Measurements from ENCODE around the gene FBXO46. TPM values are rescaled to one million over a fixed set of nuclear protein-coding genes. Genes with fewer than 3 reads are reported as not detected.

The FBXO46 gene
- total and polyA plus RNA-seq, 2 of the 13 experiments (the other 11 are each of a cell fraction or from before 2014, with no cell fraction given): 6.2 to 6.4 TPM

GRCh38 chr19:45778010-45778661 is 47.4 kb upstream of the FBXO46 start:
- in situ Hi-C loops (cut with HindIII; ENCODE audit: extremely low pct_ligation_motif_present, low pct_unique_long_range_greater_than_20kb): no loop called here
- no peak overlapping the region for H2AFZ ChIP-seq (ENCODE audit: low read length)
- no peak for ATAC-seq
- TF ChIP-seq ZFP90 (CRISPR knock-in tag; IDR thresholded peaks at IDR 0.05; ENCODE audit: borderline replicate concordance) (no peak), SOX5 (CRISPR knock-in tag; IDR thresholded peaks at IDR 0.05; ENCODE audit: borderline replicate concordance) (no peak), ZNF17 (CRISPR knock-in tag; IDR thresholded peaks at IDR 0.05) (no peak), ZNF546 (CRISPR knock-in tag; conservative IDR thresholded peaks at IDR 0.05) (no peak), ETV5 (CRISPR knock-in tag; IDR thresholded peaks at IDR 0.05; ENCODE audit: borderline replicate concordance) (no peak), SSRP1 (CRISPR knock-in tag; IDR thresholded peaks at IDR 0.05) (no peak), CBX1 (IDR thresholded peaks at IDR 0.05; ENCODE audit: low read depth) (no peak), NFKB2 (CRISPR knock-in tag; IDR thresholded peaks at IDR 0.05; ENCODE audit: borderline replicate concordance) (no peak), DMAP1 (CRISPR knock-in tag; IDR thresholded peaks at IDR 0.05) (no peak), MIER3 (CRISPR knock-in tag; IDR thresholded peaks at IDR 0.05; ENCODE audit: borderline replicate concordance) (no peak), SETDB1 (CRISPR knock-in tag; IDR thresholded peaks at IDR 0.05; ENCODE audit: borderline replicate concordance) (no peak), ZNF138 (CRISPR knock-in tag; IDR thresholded peaks at IDR 0.05; ENCODE audit: low read depth) (no peak), RBM39 (IDR thresholded peaks at IDR 0.05; ENCODE audit: low read depth, low read length, poor library complexity, severe bottlenecking) (no peak), CENPX (CRISPR knock-in tag; IDR thresholded peaks at IDR 0.05) (no peak)
- TF ChIP-seq, protein P1, sequence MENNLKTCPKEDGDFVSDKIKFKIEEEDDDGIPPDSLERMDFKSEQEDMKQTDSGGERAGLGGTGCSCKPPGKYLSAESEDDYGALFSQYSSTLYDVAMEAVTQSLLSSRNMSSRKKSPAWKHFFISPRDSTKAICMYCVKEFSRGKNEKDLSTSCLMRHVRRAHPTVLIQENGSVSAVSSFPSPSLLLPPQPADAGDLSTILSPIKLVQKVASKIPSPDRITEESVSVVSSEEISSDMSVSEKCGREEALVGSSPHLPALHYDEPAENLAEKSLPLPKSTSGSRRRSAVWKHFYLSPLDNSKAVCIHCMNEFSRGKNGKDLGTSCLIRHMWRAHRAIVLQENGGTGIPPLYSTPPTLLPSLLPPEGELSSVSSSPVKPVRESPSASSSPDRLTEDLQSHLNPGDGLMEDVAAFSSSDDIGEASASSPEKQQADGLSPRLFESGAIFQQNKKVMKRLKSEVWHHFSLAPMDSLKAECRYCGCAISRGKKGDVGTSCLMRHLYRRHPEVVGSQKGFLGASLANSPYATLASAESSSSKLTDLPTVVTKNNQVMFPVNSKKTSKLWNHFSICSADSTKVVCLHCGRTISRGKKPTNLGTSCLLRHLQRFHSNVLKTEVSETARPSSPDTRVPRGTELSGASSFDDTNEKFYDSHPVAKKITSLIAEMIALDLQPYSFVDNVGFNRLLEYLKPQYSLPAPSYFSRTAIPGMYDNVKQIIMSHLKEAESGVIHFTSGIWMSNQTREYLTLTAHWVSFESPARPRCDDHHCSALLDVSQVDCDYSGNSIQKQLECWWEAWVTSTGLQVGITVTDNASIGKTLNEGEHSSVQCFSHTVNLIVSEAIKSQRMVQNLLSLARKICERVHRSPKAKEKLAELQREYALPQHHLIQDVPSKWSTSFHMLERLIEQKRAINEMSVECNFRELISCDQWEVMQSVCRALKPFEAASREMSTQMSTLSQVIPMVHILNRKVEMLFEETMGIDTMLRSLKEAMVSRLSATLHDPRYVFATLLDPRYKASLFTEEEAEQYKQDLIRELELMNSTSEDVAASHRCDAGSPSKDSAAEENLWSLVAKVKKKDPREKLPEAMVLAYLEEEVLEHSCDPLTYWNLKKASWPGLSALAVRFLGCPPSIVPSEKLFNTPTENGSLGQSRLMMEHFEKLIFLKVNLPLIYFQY (CRISPR knock-in tag; IDR thresholded peaks at IDR 0.05; ENCODE audit: borderline replicate concordance): no peak
- TF ChIP-seq, protein P2, sequence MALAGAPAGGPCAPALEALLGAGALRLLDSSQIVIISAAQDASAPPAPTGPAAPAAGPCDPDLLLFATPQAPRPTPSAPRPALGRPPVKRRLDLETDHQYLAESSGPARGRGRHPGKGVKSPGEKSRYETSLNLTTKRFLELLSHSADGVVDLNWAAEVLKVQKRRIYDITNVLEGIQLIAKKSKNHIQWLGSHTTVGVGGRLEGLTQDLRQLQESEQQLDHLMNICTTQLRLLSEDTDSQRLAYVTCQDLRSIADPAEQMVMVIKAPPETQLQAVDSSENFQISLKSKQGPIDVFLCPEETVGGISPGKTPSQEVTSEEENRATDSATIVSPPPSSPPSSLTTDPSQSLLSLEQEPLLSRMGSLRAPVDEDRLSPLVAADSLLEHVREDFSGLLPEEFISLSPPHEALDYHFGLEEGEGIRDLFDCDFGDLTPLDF (CRISPR knock-in tag; IDR thresholded peaks at IDR 0.05): no peak
- H3K9me3 ChIP-seq (ENCODE audit: low read length): no peaks in the 10 kb centered on the region
- peaks cover 2 to 4% of the 10 kb centered on the region in 2 experiments; a peak in 2 of 5 replicates for H3K36me3 ChIP-seq (replicated peaks in 1 of 2; ENCODE audit: control insufficient read depth in 1 of 2, insufficient read depth in 2 of 2, low read length in 2 of 2)
- no peak overlapping the region for H3K9ac ChIP-seq (ENCODE audit: insufficient read depth, low read depth, low read length)
- intact Hi-C loops (cut with micrococcal nuclease; ENCODE audit: unreplicated experiment): no loop called here
- no peaks in the 10 kb centered on the region for H3K79me2 ChIP-seq (ENCODE audit: insufficient read depth, low read length)
- no peaks in the 10 kb centered on the region for H3K27me3 ChIP-seq (ENCODE audit: control insufficient read depth in 1 of 2, insufficient read depth in 2 of 2, low read length in 2 of 2)
- no peak for FAIRE-seq
- no peak for DNase-seq (ENCODE audit: low spot score)
- H4K20me1 ChIP-seq (ENCODE audit: insufficient read depth, low read length): peaks cover 4% of the 10 kb centered on the region; the same call in 1 of the 2 replicates
- H3K4me2 ChIP-seq (ENCODE audit: low read depth, low read length): no peak overlapping the region
- H3K27ac ChIP-seq (ENCODE audit: extremely low read length, insufficient read depth, low read length): no peak overlapping the region
- no TSS peak for BruUV-seq (replicated peaks)
- H3K4me3 ChIP-seq (replicated peaks in 1 of 3; ENCODE audit: insufficient read depth in 1 of 3, low read depth in 2 of 3, low read length in 3 of 3): no peak overlapping the region
- POLR2A ChIA-PET: no interaction called here
- peaks cover 47% of the 10 kb centered on the region for H3K4me1 ChIP-seq (ENCODE audit: insufficient read depth, low read length)
- CTCF ChIA-PET (ENCODE audit: low intra/inter-chr PET ratio, low total read pairs): interaction anchor here (0.6 kb wide), 1 partner anchor 9 kb away, joined by 3 read pairs; the partner anchor contains the start of gene SIX5
- 99% methylated on average over 22 of the region's 28 CpGs for WGBS (ENCODE audit: low lambda C conversion rate)
